Stimulated activated CD4-positive, alpha-beta T cell treated with anti-CD3 and anti-CD28 coated beads, Interleukin-15, amount 100 ng/mL, for 48 hours (primary cell): ENCODE results near the gene C16orf78.
"Not testable (repeated sequence)": the region's sequence is repeated elsewhere in the genome, so short reads cannot be mapped to it uniquely, and the experiment has no call there.

Experiments
- DNase-seq, 2 donors: peaks; one replicate each; pipeline ENCODE4 v3.0.0-alpha.2; 2020; ENCODE audit warnings: low read depth in 2 of 2

Gene C16orf78

GRCh38 chr16:49349446-49350168 lies 24.0 kb upstream of the C16orf78 start:
- no peak for DNase-seq

DNA sequence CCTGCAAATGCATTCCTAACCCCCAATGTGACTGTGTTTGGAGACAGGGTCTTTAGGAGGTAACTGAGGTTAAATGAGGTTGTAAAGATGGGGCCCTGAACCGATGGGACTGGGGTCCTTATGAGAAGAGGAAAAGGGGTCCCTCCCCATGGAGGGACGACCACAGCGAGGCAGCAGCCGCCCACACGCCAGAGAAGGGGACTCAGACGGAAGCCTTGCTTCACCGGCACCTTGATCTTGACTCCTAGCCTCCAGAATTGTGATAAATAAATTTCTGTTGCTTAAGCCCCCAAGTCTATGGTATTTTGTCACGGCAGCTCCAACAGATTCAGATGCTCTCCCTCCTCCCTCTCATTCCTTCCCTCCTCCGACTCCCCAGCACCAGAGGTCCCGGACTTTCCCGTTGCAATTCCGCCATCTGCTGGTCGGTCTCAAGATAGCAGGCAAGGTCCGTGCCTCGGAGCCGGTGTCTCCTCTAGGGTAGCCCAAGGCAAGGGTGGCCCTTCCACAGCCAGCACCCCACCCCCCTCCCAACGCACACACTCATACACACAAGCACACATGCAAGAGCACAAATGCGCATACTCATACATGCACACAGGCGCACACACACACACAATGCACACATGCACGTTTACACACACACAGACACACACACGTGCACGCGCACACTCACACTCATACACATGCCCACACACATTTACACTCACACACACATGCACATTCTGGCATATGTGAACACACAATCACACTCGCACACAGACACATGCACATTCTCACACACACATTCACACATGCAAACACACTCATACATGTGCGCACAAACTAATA lies 23.1 kb upstream of the C16orf78 start:
- peak; percentile 12 to 28 for DNase-seq

- no peak for DNase-seq
Observed at GRCh38 chr16:49351096-49351487, 22.5 kb upstream of the C16orf78 start.

GRCh38 chr16:49352892-49353291 lies 20.7 kb upstream of the C16orf78 start:
- DNase-seq: no peak

DNA sequence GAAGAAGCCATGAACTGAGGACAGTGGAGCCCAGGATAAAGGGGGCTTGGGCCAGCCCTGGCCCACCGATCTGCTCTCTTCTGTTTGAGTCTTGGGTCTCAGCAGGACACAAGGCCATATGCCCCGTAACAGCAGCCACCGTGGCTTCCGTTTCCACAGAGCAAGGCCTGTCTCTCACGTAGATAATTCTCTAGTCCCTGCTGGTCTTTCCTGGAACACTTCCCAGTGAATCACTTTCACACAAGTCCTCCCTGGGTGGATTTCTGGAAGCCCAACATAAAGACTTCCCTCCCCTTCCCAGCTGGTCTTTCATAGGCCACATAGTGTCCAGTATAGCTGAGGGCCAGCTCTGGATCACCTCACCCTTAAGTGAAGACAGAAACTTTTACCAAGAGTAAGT lies 19.9 kb upstream of the C16orf78 start:
- DNase-seq: no peak

DNA sequence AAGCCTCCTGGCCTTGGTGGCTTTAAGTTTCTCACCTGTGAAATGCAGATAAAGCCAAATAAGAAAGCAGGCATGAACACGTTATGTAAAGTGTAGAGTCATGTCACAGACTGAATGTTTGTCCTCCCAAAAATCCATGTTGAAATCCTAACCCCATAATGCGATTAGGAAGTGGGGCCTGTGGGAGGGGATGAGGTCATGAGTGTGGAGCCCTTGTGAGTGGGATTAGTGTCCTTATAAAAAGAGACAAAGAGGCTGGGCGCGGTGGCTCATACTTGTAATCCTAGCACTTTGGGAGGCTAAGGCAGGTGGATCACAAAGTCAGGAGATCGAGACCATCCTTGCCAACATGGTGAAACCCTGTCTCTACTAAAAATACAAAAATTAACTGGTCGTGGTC lies 19.5 kb upstream of the C16orf78 start:
- DNase-seq: no peak

GRCh38 chr16:49354991-49355390 lies 18.6 kb upstream of the C16orf78 start:
- no peak for DNase-seq

DNA sequence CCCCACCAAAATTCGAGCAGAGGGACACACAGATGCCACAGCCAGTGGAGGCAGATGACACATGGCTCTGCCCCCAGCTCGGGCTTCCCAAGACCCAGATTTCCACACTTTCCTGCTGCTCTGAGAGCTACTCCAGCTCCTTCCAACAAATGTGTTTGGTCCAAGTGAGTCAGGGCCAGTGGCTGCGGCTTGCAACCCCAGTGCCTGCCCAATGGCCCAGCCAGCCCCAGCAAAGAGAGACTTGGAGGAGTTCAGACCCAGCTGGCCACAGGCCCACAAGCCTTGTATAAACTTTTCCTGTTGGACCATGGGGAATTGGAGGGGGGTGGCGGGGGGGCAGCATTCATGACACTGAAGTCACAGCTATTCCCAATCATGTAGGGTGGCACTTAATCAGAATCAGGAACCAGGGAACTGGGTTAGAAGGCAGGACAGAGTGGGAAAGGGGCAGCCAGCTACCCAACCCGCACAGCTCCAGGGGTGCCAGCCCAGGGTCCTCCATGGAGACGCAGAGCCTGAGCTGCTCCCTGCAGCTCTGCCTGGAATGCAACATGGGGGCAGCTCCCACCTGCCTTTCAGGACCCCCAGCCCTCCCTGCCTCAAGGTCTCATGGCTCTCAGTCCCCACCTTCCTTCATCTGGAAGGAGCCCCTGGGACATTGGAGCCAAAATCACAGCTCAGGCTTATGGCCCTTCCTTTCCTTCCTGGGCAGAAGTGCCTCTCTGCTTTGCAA lies 17.5 kb upstream of the C16orf78 start:
- no peak for DNase-seq

- DNase-seq: no peak
Observed at GRCh38 chr16:49356728-49357488, 16.7 kb upstream of the C16orf78 start.

GRCh38 chr16:49359591-49359990 lies 14.0 kb upstream of the C16orf78 start:
- no peak for DNase-seq

GRCh38 chr16:49361731-49362130 lies 11.9 kb upstream of the C16orf78 start:
- not testable (repeated sequence) for DNase-seq

GRCh38 chr16:49362230-49362629 lies 11.4 kb upstream of the C16orf78 start:
- no peak for DNase-seq

DNA sequence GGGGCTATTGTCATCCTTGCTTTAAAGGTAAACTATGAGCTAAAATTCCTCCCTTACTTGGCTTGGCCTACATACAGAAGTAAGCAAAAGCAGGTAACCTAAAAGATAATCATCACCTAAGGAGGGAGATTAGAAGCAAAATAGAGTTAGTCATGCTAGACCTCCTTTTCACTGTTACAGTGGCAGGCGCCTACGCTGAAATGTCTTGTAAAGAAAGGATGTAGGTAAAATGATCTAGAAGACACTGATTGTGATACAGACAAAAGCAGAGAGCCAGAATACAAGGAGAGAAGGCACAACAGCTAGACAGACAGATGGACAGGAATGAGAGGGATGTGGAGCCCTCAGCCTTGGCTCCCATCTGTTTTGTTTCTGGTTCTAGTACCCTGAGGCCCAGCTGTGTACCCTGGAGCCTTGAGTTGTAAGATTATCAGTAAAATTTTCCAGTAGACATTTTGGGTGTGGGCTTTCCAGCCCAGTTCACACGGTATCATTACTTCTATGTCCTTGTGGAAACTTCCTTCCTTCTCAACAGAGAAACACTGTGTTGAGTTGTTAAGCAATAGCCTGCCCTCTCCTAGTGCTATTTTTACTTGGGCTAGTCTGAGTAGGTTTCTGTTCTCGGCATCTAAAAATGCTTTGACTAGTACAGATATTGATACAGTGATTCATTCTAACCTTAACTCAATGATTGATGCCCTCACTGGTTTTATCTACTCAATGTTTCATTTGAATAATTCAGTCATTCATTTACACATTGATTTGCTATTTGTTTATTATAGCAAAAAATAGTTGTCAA lies 7.7 kb upstream of the C16orf78 start:
- DNase-seq: no peak

DNA sequence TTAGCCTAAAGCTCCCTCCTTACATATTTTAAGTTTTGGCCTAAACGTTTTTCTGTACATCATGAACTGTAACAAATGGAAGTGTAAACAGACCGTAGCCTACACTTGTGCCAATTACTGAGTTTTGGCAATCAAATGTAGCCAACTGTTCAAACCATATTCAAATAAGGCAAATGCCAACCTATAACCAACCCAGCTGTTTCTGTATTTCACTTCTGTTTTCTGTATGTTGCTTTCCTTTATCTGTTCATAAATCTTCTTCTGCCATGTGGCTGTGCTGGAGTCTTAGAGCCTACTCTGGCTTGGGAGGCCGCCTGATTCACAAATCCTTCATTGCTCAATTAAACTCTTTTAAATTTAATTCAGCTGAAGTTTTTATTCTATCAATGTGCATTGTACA lies 6.9 kb upstream of the C16orf78 start:
- no peak for DNase-seq

GRCh38 chr16:49369651-49370611 lies 3.7 kb upstream of the C16orf78 start:
- DNase-seq: no peak

DNA sequence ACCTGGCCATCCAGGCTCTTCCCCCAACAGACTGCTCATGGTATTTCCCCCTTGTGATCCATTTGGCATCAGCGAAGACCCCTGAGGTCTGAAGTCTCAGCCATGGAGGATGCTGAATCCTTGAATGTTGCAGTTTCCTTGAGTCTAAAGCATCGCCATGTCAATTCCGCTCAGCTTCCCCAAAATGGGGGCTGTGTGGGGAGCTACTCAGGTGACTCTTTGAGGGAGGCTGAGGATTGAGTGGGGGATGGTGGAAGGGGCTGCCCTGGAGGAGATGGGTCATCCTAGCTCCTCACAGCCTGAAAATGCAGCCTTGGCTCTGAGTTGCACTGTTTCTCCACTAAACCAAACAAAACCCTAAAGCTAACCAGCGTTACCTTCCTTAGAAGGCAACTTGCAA lies 2.6 kb downstream of the C16orf78 start:
- no peak for DNase-seq

- DNase-seq: no peak
Observed at GRCh38 chr16:49377196-49377755, 3.7 kb downstream of the C16orf78 start.

DNA sequence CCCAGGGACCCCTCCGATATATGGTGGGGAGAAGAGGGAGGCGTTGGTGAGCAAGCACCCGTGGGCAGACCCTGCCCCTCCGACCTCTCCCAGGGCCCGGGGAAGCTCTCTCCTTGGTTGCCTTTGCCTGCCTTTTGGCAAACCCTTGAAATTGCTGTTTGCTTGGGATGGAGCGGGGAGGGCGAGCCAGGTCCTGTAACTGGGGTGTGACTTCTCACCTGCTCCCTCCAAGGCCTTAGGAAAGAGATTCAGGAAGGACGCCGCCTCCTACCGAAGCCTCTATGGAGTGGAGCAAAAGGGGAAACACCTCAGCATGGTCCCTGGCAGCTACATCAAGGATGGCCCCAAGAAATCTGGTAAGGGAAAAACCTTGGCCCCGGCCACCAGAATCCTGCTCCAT lies 4.6 kb downstream of the C16orf78 start:
- DNase-seq: no peak

DNA sequence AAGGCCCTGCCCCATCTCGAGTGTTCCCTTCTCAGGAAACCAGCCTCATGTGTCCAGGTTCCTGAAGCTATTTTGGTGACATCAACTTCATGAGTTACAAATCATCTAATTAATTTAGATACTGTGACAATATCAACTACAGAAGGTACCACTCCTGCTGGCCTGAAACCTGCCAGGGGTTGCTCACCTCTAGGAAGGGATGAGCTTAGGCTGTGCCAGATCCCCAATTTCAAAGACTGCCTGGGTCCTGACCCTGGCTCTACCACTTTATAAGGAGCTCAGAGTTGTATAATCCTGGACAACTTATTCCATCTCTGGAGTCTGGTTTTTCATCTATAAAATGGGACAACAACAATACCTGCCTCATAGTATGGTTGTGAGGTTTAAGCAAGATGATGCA lies 5.2 kb downstream of the C16orf78 start:
- DNase-seq: no peak
